Measurements from ENCODE around the gene ENAH.

DNA sequence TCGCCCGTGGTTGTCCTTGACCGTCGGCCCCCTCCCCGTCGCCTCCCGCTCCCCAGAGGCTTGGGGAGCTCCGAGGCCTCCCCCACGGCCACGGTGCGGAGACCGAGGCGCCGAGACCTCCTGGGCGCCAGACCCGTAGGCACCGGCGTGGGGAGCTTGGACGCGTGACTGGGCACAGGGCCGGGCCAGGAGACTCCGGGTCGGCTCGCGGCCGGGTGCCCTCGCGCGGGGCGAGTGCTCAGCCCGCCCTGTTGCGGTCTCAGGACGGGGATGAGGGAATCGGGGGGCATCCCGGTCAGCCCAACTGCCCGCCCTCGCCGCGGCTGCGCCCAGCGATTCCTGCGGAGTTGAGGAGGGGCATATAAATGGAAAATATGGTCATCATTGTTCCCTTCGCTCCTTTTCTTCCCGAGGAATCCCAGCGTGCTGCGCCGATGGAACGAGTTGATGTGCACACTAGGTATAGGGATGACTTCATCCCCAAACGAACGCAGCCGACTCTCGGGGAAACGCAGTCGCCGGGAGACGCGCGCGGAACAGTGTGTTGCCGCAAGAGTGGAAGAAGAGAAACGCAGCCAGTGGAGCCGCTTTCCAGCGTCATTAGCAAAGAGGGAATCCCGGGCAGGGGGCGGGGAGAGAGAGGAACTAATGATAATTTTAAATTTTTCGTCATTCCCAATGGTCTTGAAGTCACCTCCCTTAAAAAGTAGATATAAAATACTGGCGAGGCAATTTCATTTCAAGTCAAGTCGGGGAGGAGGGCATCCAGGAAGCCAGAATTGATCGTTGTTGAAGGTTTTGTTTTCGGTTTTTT, 747 bp upstream of the ENAH start:
- TF ChIP-seq, protein P1, sequence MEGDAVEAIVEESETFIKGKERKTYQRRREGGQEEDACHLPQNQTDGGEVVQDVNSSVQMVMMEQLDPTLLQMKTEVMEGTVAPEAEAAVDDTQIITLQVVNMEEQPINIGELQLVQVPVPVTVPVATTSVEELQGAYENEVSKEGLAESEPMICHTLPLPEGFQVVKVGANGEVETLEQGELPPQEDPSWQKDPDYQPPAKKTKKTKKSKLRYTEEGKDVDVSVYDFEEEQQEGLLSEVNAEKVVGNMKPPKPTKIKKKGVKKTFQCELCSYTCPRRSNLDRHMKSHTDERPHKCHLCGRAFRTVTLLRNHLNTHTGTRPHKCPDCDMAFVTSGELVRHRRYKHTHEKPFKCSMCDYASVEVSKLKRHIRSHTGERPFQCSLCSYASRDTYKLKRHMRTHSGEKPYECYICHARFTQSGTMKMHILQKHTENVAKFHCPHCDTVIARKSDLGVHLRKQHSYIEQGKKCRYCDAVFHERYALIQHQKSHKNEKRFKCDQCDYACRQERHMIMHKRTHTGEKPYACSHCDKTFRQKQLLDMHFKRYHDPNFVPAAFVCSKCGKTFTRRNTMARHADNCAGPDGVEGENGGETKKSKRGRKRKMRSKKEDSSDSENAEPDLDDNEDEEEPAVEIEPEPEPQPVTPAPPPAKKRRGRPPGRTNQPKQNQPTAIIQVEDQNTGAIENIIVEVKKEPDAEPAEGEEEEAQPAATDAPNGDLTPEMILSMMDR (IDR thresholded peaks at IDR 0.05), result peak in 1 of 4 experiments; percentile 9
- peak; percentile 44 to 52 for TF ChIP-seq POLR2A (IDR thresholded peaks at IDR 0.05)

All from uterus (tissue), 2 donors.